ENCODE measurements around the gene SHISA4. TPM values are rescaled to one million over a fixed set of nuclear protein-coding genes. Genes with fewer than 3 reads are reported as not detected.
"Not testable (repeated sequence)": the region's sequence is repeated elsewhere in the genome, so short reads cannot be mapped to it uniquely, and the experiment has no call there.

SHISA4 gene
- total RNA-seq, 1 experiment from 2014 or later = 14.3 TPM

GRCh38 chr1:201849372-201850052 lies 39.2 kb upstream of the SHISA4 start:
- peak; percentile 54 for ATAC-seq
- POLR2A ChIA-PET (ENCODE audit: unreplicated experiment) = no interaction called here
- H3K79me2 ChIP-seq (ENCODE audit: low read length) = peaks cover 32% of the 10 kb centered on the region
- CTCF ChIA-PET = no interaction called here
- H3K9me3 ChIP-seq (ENCODE audit: low read length) = no peaks in the 10 kb centered on the region
- peak overlapping the region; percentile 49 for H3K4me2 ChIP-seq (ENCODE audit: low read length)
- BruUV-seq (replicated peaks) = no TSS peak
- H3K27me3 ChIP-seq (ENCODE audit: low read length) = no peaks in the 10 kb centered on the region
- H3K4me3 ChIP-seq (ENCODE audit: low read length) = no peak overlapping the region
- intact Hi-C loops (cut with micrococcal nuclease) = no loop called here
- no peak for DNase-seq
- H3K4me1 ChIP-seq (ENCODE audit: insufficient read depth, low read length) = peaks cover 25% of the 10 kb centered on the region
- peaks cover 42% of the 10 kb centered on the region for H3K36me3 ChIP-seq (ENCODE audit: low read depth, low read length)
- H3K9me2 ChIP-seq (replicated peaks; ENCODE audit: low read length) = no peaks in the 10 kb centered on the region
- no peak overlapping the region for H3K9ac ChIP-seq (ENCODE audit: low read length)
- H3K27ac ChIP-seq (ENCODE audit: low read length) = peak overlapping the region; percentile 71
- no peaks in the 10 kb centered on the region for H4K20me1 ChIP-seq (ENCODE audit: low read length)
- TF ChIP-seq EZH2phosphoT487 (IDR thresholded peaks at IDR 0.05; ENCODE audit: borderline replicate concordance, low read length) (no peak), CTCF (conservative IDR thresholded peaks at IDR 0.05; ENCODE audit: low read depth, low read length) (no peak), EZH2 (IDR thresholded peaks at IDR 0.05; ENCODE audit: low read length, unreplicated experiment) (no peak)
- H2AFZ ChIP-seq (ENCODE audit: low read length) = no peak overlapping the region
- no peaks in the 10 kb centered on the region for H3F3A ChIP-seq (ENCODE audit: low read length, unreplicated experiment)

- no peak overlapping the region for H3K9ac ChIP-seq (ENCODE audit: low read length)
- H3K4me1 ChIP-seq (ENCODE audit: insufficient read depth, low read length) = peaks cover 25% of the 10 kb centered on the region
- intact Hi-C loops (cut with micrococcal nuclease) = no loop called here
- ATAC-seq (peak; percentile 65), DNase-seq (peak; percentile 63)
- no peak overlapping the region for H3K4me3 ChIP-seq (ENCODE audit: low read length)
- no peaks in the 10 kb centered on the region for H3K27me3 ChIP-seq (ENCODE audit: low read length)
- no TSS peak for BruUV-seq (replicated peaks)
- no peaks in the 10 kb centered on the region for H3K9me3 ChIP-seq (ENCODE audit: low read length)
- H3F3A ChIP-seq (ENCODE audit: low read length, unreplicated experiment) = no peaks in the 10 kb centered on the region
- H3K79me2 ChIP-seq (ENCODE audit: low read length) = peaks cover 28% of the 10 kb centered on the region
- POLR2A ChIA-PET (ENCODE audit: unreplicated experiment) = no interaction called here
- peaks cover 46% of the 10 kb centered on the region for H3K36me3 ChIP-seq (ENCODE audit: low read depth, low read length)
- H3K27ac ChIP-seq (ENCODE audit: low read length) = peak overlapping the region; percentile 71
- H2AFZ ChIP-seq (ENCODE audit: low read length) = no peak overlapping the region
- no peak for TF ChIP-seq CTCF (conservative IDR thresholded peaks at IDR 0.05; ENCODE audit: low read depth, low read length)
- TF ChIP-seq EZH2phosphoT487 (IDR thresholded peaks at IDR 0.05; ENCODE audit: borderline replicate concordance, low read length) = no peak
- no peak for TF ChIP-seq EZH2 (IDR thresholded peaks at IDR 0.05; ENCODE audit: low read length, unreplicated experiment)
- no peaks in the 10 kb centered on the region for H4K20me1 ChIP-seq (ENCODE audit: low read length)
- H3K4me2 ChIP-seq (ENCODE audit: low read length) = peak overlapping the region; percentile 49
- no peaks in the 10 kb centered on the region for H3K9me2 ChIP-seq (replicated peaks; ENCODE audit: low read length)
- CTCF ChIA-PET = no interaction called here
These were observed 38.7 kb upstream of the SHISA4 start for GRCh38 chr1:201850053-201850397.

GRCh38 chr1:201851949-201852348 lies 36.7 kb upstream of the SHISA4 start:
- intact Hi-C loops (cut with micrococcal nuclease) = no loop called here
- Histone ChIP-seq H3K9me2 (replicated peaks; ENCODE audit: low read length) (no peaks in the 10 kb centered on the region), H3K4me2 (ENCODE audit: low read length) (no peak overlapping the region), H3K4me3 (ENCODE audit: low read length) (no peak overlapping the region), H3K4me1 (ENCODE audit: insufficient read depth, low read length) (peaks cover 25% of the 10 kb centered on the region), H3K79me2 (ENCODE audit: low read length) (peaks cover 9% of the 10 kb centered on the region), H3K9me3 (ENCODE audit: low read length) (no peaks in the 10 kb centered on the region), H3F3A (ENCODE audit: low read length, unreplicated experiment) (no peaks in the 10 kb centered on the region), H2AFZ (ENCODE audit: low read length) (no peak overlapping the region), H3K27me3 (ENCODE audit: low read length) (no peaks in the 10 kb centered on the region), H3K27ac (ENCODE audit: low read length) (no peak overlapping the region), H3K9ac (ENCODE audit: low read length) (no peak overlapping the region), H3K36me3 (ENCODE audit: low read depth, low read length) (peaks cover 64% of the 10 kb centered on the region), H4K20me1 (ENCODE audit: low read length) (no peaks in the 10 kb centered on the region)
- DNase-seq (no peak), ATAC-seq (no peak)
- ChIA-PET POLR2A (ENCODE audit: unreplicated experiment) (no interaction called here), CTCF (no interaction called here)
- no TSS peak for BruUV-seq (replicated peaks)
- TF ChIP-seq EZH2phosphoT487 (IDR thresholded peaks at IDR 0.05; ENCODE audit: borderline replicate concordance, low read length) = no peak

- BruUV-seq (replicated peaks); H3K79me2 ChIP-seq (ENCODE audit: low read length); H3K27ac ChIP-seq (ENCODE audit: low read length); intact Hi-C loops (cut with micrococcal nuclease); H3K4me3 ChIP-seq (ENCODE audit: low read length); H3K9me2 ChIP-seq (replicated peaks; ENCODE audit: low read length); H3F3A ChIP-seq (ENCODE audit: low read length, unreplicated experiment); H3K9ac ChIP-seq (ENCODE audit: low read length); H4K20me1 ChIP-seq (ENCODE audit: low read length); H3K9me3 ChIP-seq (ENCODE audit: low read length); ATAC-seq; H3K27me3 ChIP-seq (ENCODE audit: low read length); H3K4me2 ChIP-seq (ENCODE audit: low read length); H3K4me1 ChIP-seq (ENCODE audit: insufficient read depth, low read length); H2AFZ ChIP-seq (ENCODE audit: low read length); DNase-seq; CTCF ChIA-PET; POLR2A ChIA-PET (ENCODE audit: unreplicated experiment): not testable (repeated sequence)
- H3K36me3 ChIP-seq (ENCODE audit: low read depth, low read length) = peaks cover 58% of the 10 kb centered on the region
These were observed 32.0 kb upstream of the SHISA4 start for GRCh38 chr1:201856722-201857121.

Data from PC-3 (cell line).